ENCODE results near the gene PAQR5.

PAQR5 gene

DNA sequence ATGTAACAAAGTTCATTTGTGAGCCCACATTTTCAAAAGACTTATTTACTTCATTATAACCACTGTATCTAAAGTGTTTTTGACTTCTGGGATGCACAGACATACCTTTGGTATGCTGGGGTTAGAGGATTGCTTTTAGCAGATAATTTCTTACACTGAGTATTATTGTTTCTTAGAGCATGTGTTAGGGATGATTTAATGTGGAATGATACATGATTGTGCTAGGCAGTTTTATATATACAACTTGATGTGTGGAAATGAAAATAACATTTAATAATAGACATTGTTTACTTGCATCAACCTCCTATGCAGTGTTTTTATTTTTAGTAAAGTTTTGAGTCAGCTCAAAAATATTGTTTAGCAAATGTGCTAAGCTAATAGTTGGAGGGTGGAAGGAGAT, 118.9 kb downstream of the PAQR5 start:
- no peak for TF ChIP-seq CTCF (IDR thresholded peaks at IDR 0.05; ENCODE audit: extremely low read depth, missing control alignments)
- no peak for DNase-seq (ENCODE audit: low spot score)

DNA sequence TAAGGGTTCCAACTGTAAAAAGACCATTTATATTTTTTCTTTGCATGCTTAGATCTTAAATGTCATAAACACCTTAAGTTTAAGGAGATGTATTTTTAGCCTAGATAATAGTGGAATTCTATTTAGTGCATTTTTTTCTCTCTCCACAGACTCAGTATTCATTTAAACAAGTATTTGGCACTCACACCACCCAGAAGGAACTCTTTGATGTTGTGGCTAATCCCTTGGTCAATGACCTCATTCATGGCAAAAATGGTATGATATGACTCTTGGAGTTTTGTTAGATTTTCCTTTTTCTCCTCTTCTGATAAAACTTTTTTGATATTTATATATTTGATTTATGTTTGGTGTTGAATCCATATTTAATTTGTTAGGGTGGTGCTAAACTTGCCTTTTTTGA, 122.8 kb downstream of the PAQR5 start:
- TF ChIP-seq CTCF (IDR thresholded peaks at IDR 0.05; ENCODE audit: extremely low read depth, missing control alignments): no peak
- DNase-seq (ENCODE audit: low spot score): no peak

- no peak for TF ChIP-seq CTCF (IDR thresholded peaks at IDR 0.05; ENCODE audit: extremely low read depth, missing control alignments)
- no peak for DNase-seq (ENCODE audit: low spot score)
These were observed 123.7 kb downstream of the PAQR5 start for GRCh38 chr15:69422336-69422895.

DNA sequence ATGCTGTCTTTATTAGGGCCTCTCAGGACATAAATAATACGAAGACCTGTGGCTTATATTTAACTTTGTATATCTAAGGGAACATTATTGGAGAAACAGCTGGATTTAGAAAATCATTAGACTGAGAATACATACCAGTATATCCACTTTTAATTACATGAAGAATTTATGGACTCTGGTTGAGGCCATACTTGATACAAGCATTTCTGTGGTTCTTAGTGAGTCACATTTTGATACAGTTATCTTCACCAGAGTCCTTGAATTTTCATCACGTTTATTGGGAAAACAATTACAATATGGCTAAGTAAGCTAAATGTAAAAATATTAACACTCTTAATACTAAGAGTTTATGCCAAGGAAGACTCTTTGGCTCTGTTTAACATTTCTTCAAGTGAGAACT, 125.3 kb downstream of the PAQR5 start:
- DNase-seq (ENCODE audit: low spot score): no peak
- no peak for TF ChIP-seq CTCF (IDR thresholded peaks at IDR 0.05; ENCODE audit: extremely low read depth, missing control alignments)

DNA sequence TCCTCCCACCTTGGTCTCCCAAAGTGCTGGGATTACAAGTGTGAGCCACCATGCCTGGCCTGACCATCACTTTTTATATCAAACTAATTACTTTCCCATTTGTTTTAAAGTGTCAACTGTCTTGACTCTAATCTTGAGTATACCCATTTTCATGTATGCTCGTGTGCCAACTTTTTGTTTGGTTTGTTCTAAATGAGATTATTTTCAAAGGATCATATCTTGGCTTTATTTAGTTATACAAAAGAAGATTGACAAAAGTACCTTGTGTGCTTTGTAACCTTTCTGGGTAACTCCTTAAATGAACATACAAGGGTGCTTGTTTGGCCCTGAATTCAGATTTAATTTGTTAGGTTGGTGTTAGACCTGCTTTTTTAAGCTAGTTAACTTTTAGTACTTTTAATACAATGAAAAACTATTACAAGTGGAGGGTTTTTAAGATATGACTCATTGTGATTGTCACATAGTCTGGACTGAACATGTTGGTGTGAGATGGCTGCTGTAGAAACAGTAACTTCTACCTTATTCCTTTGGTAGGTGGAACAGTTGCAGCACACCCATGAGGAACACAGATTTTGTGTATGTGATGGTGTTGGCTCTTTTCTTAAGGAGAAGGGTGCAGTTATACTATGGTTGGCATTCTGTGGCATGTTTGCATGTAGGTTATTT, 126.2 kb downstream of the PAQR5 start:
- TF ChIP-seq CTCF (IDR thresholded peaks at IDR 0.05; ENCODE audit: extremely low read depth, missing control alignments): no peak
- no peak for DNase-seq (ENCODE audit: low spot score)

GRCh38 chr15:69433831-69434230, 135.1 kb downstream of the PAQR5 start:
- no peak for TF ChIP-seq CTCF (IDR thresholded peaks at IDR 0.05; ENCODE audit: extremely low read depth, missing control alignments)
- DNase-seq (ENCODE audit: low spot score): no peak

DNA sequence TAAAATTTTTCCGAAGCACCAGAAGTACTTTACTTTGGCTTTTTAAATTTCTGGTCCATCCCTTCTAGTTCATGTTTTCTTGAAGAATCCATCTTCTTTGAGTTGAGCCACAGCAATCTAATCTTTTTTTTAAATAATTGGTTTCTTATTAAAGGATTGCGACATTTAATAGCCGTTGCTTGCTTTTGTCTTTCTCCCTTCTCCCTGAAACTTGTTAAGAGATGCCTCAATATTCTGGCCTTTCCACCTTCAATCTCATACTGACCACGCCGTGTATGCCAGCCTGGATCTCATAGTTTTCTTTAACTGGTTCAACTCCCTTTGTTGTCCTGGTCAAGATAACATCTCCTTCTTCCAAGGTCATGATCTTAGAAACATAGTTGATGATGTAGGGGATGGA, 135.5 kb downstream of the PAQR5 start:
- no peak for TF ChIP-seq CTCF (IDR thresholded peaks at IDR 0.05; ENCODE audit: extremely low read depth, missing control alignments)

More for the DNA sequence above, 135.5 kb downstream of the PAQR5 start:
- no peak for DNase-seq (ENCODE audit: low spot score)
